K562 (cell line): ENCODE results near the gene FBXL22. TPM values are rescaled to one million over a fixed set of nuclear protein-coding genes. Genes with fewer than 3 reads are reported as not detected.

Experiments used
- ATAC-seq: fragments of 200-7000 bp; cut with Tn5 transposase; 3 replicates; pipeline ENCODE4 v1.9.1; 2020; ENCODE audit warnings: moderate library complexity
- BruUV-seq: library from RNA; stranded (reverse); fragments of 400-500 nt; replicated peaks from 2 replicates; lab custom pipeline; 2021; lab: Mats Ljungman, UMichigan
- CTCF ChIA-PET: fragments of 300-600 bp; formaldehyde crosslinking; extraction: SDS; loops from one replicate; lab custom pipeline; 2021; ENCODE audit warnings: low intra/inter-chr PET ratio; lab: Yijun Ruan, JAX
- POLR2A ChIA-PET: fragments of 300-600, 350-650 bp; sonication (Branson Sonifier 250); formaldehyde crosslinking; extraction: SDS; loops from one replicate; lab custom pipeline; 2021; ENCODE audit warnings: antibody characterized with exemption, inconsistent platforms; lab: Yijun Ruan, JAX
- DNase-seq, 4 experiments: peaks; one replicate each; pipeline versions ENCODE4 v3.0.0 to v3.0.0-alpha.2; 2011 to 2018; ENCODE audit warnings: low spot score in 3 of 4, mixed read lengths in 3 of 4; ENCODE audit errors: extremely low read depth in 1 of 4
- FAIRE-seq: peaks from 2 replicates; lab custom pipeline; 2011; peaks lifted over from hg19 to GRCh38; lab: Jason Lieb, UNC
- H2AFZ ChIP-seq: 2 replicates; pipeline ENCODE4 v1.6.0; 2011; ENCODE audit warnings: low read depth, low read length, control low read depth, inconsistent platforms
- H3K27ac ChIP-seq: fragments of 200-600 bp; 3 replicates; pipeline ENCODE4 v1.8.0; 2011; ENCODE audit warnings: low read depth, mild to moderate bottlenecking, control low read depth, inconsistent platforms, low read length, moderate library complexity, mixed read lengths; ENCODE audit errors: extremely low read depth
- H3K27me3 ChIP-seq, 2 experiments: fragments of 300-600 bp in 1 of 2; 2 replicates in 1 of 2; 3 replicates in 1 of 2; pipeline versions ENCODE4 v1.6.0 to v1.8.0; 2011; ENCODE audit warnings: inconsistent platforms in 2 of 2, low read length in 2 of 2, mild to moderate bottlenecking in 1 of 2, mixed read lengths in 1 of 2, moderate library complexity in 1 of 2; ENCODE audit not compliant: control insufficient read depth in 2 of 2, insufficient read depth in 2 of 2
- H3K36me3 ChIP-seq: fragments of 300-600 bp; 3 replicates; pipeline ENCODE4 v1.8.0; 2011; ENCODE audit warnings: mild to moderate bottlenecking, low read length, inconsistent platforms; ENCODE audit not compliant: control insufficient read depth, insufficient read depth
- H3K4me1 ChIP-seq, 2 experiments: fragments of 200-600 bp in 1 of 2; replicated peaks in 1 of 2; 2 replicates in 1 of 2; 3 replicates in 1 of 2; pipeline versions ENCODE4 v1.5.1 to v1.8.0; 2011; ENCODE audit warnings: inconsistent platforms in 2 of 2, low read length in 2 of 2, mild to moderate bottlenecking in 1 of 2, mixed read lengths in 1 of 2, moderate library complexity in 1 of 2; ENCODE audit not compliant: control insufficient read depth in 2 of 2, insufficient read depth in 2 of 2
- H3K4me2 ChIP-seq: 2 replicates; pipeline ENCODE4 v1.6.1; 2011; ENCODE audit warnings: low read length, control low read depth, inconsistent platforms, mixed read lengths; ENCODE audit not compliant: insufficient read depth
- H3K4me3 ChIP-seq: fragments of 200-600 bp; sonication (generic), shearing (Covaris generic); 2 replicates; pipeline ENCODE4 v1.5.1; 2016; ENCODE audit warnings: control low read depth, inconsistent platforms
- H3K79me2 ChIP-seq: fragments of 200-600 bp; 3 replicates; pipeline ENCODE4 v1.8.0; 2011; ENCODE audit warnings: low read length, inconsistent platforms; ENCODE audit not compliant: control insufficient read depth, insufficient read depth
- H3K9ac ChIP-seq, 2 experiments: 2 replicates each; pipeline versions ENCODE4 v1.6.0 to v1.6.1; 2011; ENCODE audit warnings: low read depth in 2 of 2, low read length in 2 of 2, control low read depth in 1 of 2, inconsistent platforms in 1 of 2, mild to moderate bottlenecking in 1 of 2, mixed read lengths in 1 of 2; ENCODE audit not compliant: insufficient read depth in 1 of 2
- H3K9me1 ChIP-seq: one replicate; pipeline ENCODE4 v1.6.0; 2011; ENCODE audit warnings: inconsistent platforms, mild to moderate bottlenecking, low read length, moderate library complexity; ENCODE audit not compliant: control insufficient read depth, insufficient read depth
- H3K9me3 ChIP-seq: replicated peaks from 2 replicates; pipeline ENCODE4 v1.5.1; 2011; ENCODE audit warnings: low read depth, low read length, inconsistent platforms; ENCODE audit not compliant: control insufficient read depth, insufficient read depth
- H4K20me1 ChIP-seq: replicated peaks from 2 replicates; pipeline ENCODE4 v1.6.1; 2011; ENCODE audit warnings: low read length, inconsistent platforms, mixed read lengths; ENCODE audit not compliant: control insufficient read depth, insufficient read depth
- ARID3A ChIP-seq: IDR thresholded peaks from 2 replicates; pipeline ENCODE4 v1.6.1; 2012; ENCODE audit warnings: low read depth, low read length, improper control_type of control experiment, borderline replicate concordance
- ATF1 ChIP-seq, 2 experiments: fragments of 450-650 bp in 1 of 2; IDR thresholded peaks; 2 replicates each; pipeline ENCODE4 v1.6.1; 2016; ENCODE audit warnings: missing compliant biosample characterization in 1 of 2, missing genetic modification characterization in 1 of 2
- BRD4 ChIP-seq: fragments of 200-600 bp; sonication (generic); IDR thresholded peaks from 2 replicates; pipeline ENCODE4 v1.6.1; 2017; ENCODE audit warnings: inconsistent platforms
- HNRNPL ChIP-seq: fragments of 200-400 bp; formaldehyde crosslinking; IDR thresholded peaks from 2 replicates; pipeline ENCODE4 v1.6.1; 2017; ENCODE audit warnings: low read depth, mild to moderate bottlenecking, low read length
- NCOA2 ChIP-seq, 2 experiments: fragments of 450-650 bp; IDR thresholded peaks; 2 replicates each; pipeline ENCODE4 v1.6.1; 2018; ENCODE audit warnings: mild to moderate bottlenecking in 2 of 2, moderate library complexity in 1 of 2; ENCODE audit not compliant: partially characterized antibody in 2 of 2
- NEUROD1 ChIP-seq: fragments of 150-350 bp; IDR thresholded peaks from 2 replicates; pipeline ENCODE4 v1.6.1; 2014; ENCODE audit warnings: borderline replicate concordance, low read length, low read depth; ENCODE audit not compliant: partially characterized antibody
- PRMT5 ChIP-seq: sonication (generic); formaldehyde crosslinking; IDR thresholded peaks from 2 replicates; pipeline ENCODE4 v1.5.0; 2020; ENCODE audit warnings: missing genetic modification reagents
- RBM39 ChIP-seq: fragments of 200-400 bp; formaldehyde crosslinking; optimal IDR thresholded peaks from 2 replicates; pipeline ENCODE3; 2018; ENCODE audit warnings: low read depth, low read length
- SIX5 ChIP-seq, 2 experiments: IDR thresholded peaks; 2 replicates each; pipeline ENCODE4 v1.6.1; 2011; ENCODE audit warnings: low read length in 2 of 2, borderline replicate concordance in 1 of 2, low read depth in 1 of 2, mild to moderate bottlenecking in 1 of 2, moderate library complexity in 1 of 2; ENCODE audit not compliant: insufficient read depth in 1 of 2
- SMARCA5 ChIP-seq: fragments of 450-650 bp; IDR thresholded peaks from 2 replicates; pipeline ENCODE4 v1.6.1; 2016
- TRIM28 ChIP-seq: fragments of 450-650 bp; IDR thresholded peaks from 2 replicates; pipeline ENCODE4 v1.6.1; 2017
- USF1 ChIP-seq: sonication (generic); formaldehyde crosslinking; IDR thresholded peaks from 2 replicates; pipeline ENCODE4 v1.9.0; 2022; ENCODE audit warnings: mild to moderate bottlenecking, missing genetic modification reagents
- ZBTB9 ChIP-seq: fragments of 450-650 bp; formaldehyde crosslinking; IDR thresholded peaks from 2 replicates; pipeline ENCODE4 v1.4.0; 2020; ENCODE audit warnings: mild to moderate bottlenecking, moderate library complexity
- ZNF75A ChIP-seq: fragments of 450-650 bp; formaldehyde crosslinking; IDR thresholded peaks from 2 replicates; pipeline ENCODE4 v1.4.0; 2020; ENCODE audit warnings: mild to moderate bottlenecking
- ZNF830 ChIP-seq: fragments of 250-450 bp; sonication (Bioruptor Pico); IDR thresholded peaks from 2 replicates; pipeline ENCODE4 v1.5.0; 2021; ENCODE audit warnings: mild to moderate bottlenecking
- whole genome bisulfite sequencing: fragments of 100-300 bp; shearing (Covaris generic); methylation state at CpG from one replicate; pipeline ENCODE4 v1.1.6; 2016; ENCODE audit warnings: low coverage, mixed read lengths; ENCODE audit not compliant: insufficient coverage; ENCODE audit errors: missing lambda C conversion rate; 5-methylcytosine and 5-hydroxymethylcytosine counted together
- in situ Hi-C: fragments of 300-500 bp; cut with MboI; formaldehyde crosslinking; loops from 4 replicates; pipeline ENCODE4 v1.15.0; 2018; ENCODE audit warnings: inconsistent platforms, mixed read lengths
- intact Hi-C: fragments of 100-400 bp; cut with micrococcal nuclease; formaldehyde crosslinking; loops from 2 replicates; pipeline ENCODE4 v1.14.2; 2022
- polyA plus RNA-seq, 8 experiments: library from polyadenylated mRNA; depleted of rRNA in 4 of 8; stranded (reverse) in 5 of 8; unstranded in 3 of 8; fragments of >200 nt; fragmentation: Nextera tagmentation in 2 of 8; fragmentation: Illumina TruSeq in 1 of 8; extraction: Ambion mirVana in 2 of 8; extraction: Trizol in 1 of 8; gene quantifications; 2 replicates each; pipeline versions ENCODE4 v1.2.1 to v1.2.3, GENCODE V29; 2011 to 2014; ENCODE audit warnings: inconsistent platforms in 1 of 8, missing spikeins in 1 of 8
- total RNA-seq, 7 experiments: library from RNA; depleted of rRNA in 6 of 7; stranded (reverse); fragments of >200 nt in 6 of 7; fragmentation: Illumina TruSeq in 2 of 7; extraction: Trizol in 2 of 7; gene quantifications; 2 replicates each; pipeline versions ENCODE4 v1.2.1 to v1.2.3, GENCODE V29; 2011 to 2021; ENCODE audit warnings: low replicate concordance in 1 of 7

The FBXL22 gene
- total and polyA plus RNA-seq, 9 of the 15 experiments (the other 6 are each of a cell fraction or from before 2014, with no cell fraction given): not detected

DNA sequence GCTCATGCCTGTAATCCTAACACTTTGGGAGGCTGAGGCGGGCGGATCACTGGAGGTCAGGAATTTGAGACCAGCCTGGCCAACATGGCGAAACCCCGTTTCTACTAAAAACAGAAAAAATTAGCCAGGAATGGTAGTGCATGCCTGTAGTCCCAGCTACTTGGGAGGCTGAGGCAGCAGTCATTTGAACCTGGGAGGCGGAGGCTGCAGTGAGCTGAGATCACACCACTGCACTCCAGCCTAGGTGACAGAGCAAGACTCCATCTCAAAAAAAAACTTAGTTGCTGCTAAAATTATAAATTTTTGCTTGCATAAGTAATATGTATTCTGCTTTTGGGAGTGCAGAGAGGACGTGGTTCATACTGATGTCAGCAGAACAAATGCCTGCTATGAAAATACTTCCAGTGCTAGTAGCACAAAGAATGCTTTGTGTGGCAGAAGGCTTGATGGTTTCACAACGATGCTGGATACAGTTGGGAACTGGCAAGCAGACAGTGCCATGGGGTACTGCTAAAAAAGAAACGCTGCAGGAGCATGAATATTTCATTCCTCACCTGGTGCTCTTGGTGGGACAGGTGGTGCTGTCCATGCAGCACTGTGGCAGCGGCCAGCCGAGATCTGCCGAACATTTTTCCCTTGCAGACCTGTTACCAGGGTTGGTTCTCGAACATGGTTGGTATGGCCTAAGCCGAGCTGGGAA lies 31.1 kb downstream of the FBXL22 start:
- WGBS: 95% methylated on average over 13 of the region's 13 CpGs
- in situ Hi-C loops: no loop called here
- POLR2A ChIA-PET: interaction anchor here (0.9 kb wide), 1 partner anchor 12 kb away, joined by 5 read pairs; no protein-coding TSS in a partner anchor

More for the DNA sequence above, 31.1 kb downstream of the FBXL22 start:
- Histone ChIP-seq H3K4me1 (no peaks in the 10 kb centered on the region), H3K27me3 (no peaks in the 10 kb centered on the region), H4K20me1 (no peaks in the 10 kb centered on the region), H3K79me2 (no peaks in the 10 kb centered on the region), H3K4me3 (no peak overlapping the region), H3K4me2 (no peak overlapping the region), H3K27ac (no peak overlapping the region), H3K36me3 (peaks cover 94% of the 10 kb centered on the region), H3K9me3 (no peaks in the 10 kb centered on the region), H2AFZ (no peak overlapping the region), H3K9me1 (no peaks in the 10 kb centered on the region), H3K9ac (no peak overlapping the region)
- TF ChIP-seq NCOA2 (IDR thresholded peaks at IDR 0.05; ENCODE audit: partially characterized antibody in 2 of 2) (no peak), ARID3A (no peak), RBM39 (no peak), ZNF830 (no peak), TRIM28 (no peak), SMARCA5 (no peak), SIX5 (IDR thresholded peaks at IDR 0.05; ENCODE audit: borderline replicate concordance in 1 of 2, insufficient read depth in 1 of 2, low read depth in 1 of 2, low read length in 2 of 2) (no peak), USF1 (CRISPR knock-in tag) (no peak), PRMT5 (no peak), HNRNPL (no peak), ZBTB9 (no peak), ATF1 (CRISPR knock-in tag; IDR thresholded peaks at IDR 0.05) (no peak), ATF1 (tag; IDR thresholded peaks at IDR 0.05) (no peak), NEUROD1 (no peak), BRD4 (no peak), ZNF75A (no peak)
- DNase-seq (no peak), ATAC-seq (no peak), FAIRE-seq (no peak)
- CTCF ChIA-PET: no interaction called here
- intact Hi-C loops: no loop called here
- no TSS peak for BruUV-seq
